Measurements from ENCODE around the gene GAB2. TPM values are rescaled to one million over a fixed set of nuclear protein-coding genes. Genes with fewer than 3 reads are reported as not detected.

Gene GAB2
- total RNA-seq, 1 donor from 2014 or later = 65.8 TPM

GRCh38 chr11:78426845-78427244 is 9.2 kb upstream of the GAB2 start:
- no peak overlapping the region for H3K27ac ChIP-seq
- H3K27me3 ChIP-seq = no peaks in the 10 kb centered on the region
- no peaks in the 10 kb centered on the region for H3K9me3 ChIP-seq
- peaks cover 3% of the 10 kb centered on the region for H3K4me1 ChIP-seq
- DNase-seq (no peak), ATAC-seq (no peak)
- TF ChIP-seq CTCF (IDR thresholded peaks at IDR 0.05) = no peak
- H3K4me3 ChIP-seq = no peak overlapping the region
- intact Hi-C loops (cut with DNase I) = no loop called here
- H3K36me3 ChIP-seq = no peaks in the 10 kb centered on the region

GRCh38 chr11:78425399-78426070 is 7.9 kb upstream of the GAB2 start:
- peak overlapping the region; percentile 28 for H3K27ac ChIP-seq
- no peaks in the 10 kb centered on the region for H3K27me3 ChIP-seq
- no peaks in the 10 kb centered on the region for H3K36me3 ChIP-seq
- H3K4me3 ChIP-seq = no peak overlapping the region
- no peak for TF ChIP-seq CTCF (IDR thresholded peaks at IDR 0.05)
- no peaks in the 10 kb centered on the region for H3K9me3 ChIP-seq
- DNase-seq (no peak), ATAC-seq (no peak)
- H3K4me1 ChIP-seq = peaks cover 8% of the 10 kb centered on the region
- intact Hi-C loops (cut with DNase I) = no loop called here

- TF ChIP-seq CTCF (IDR thresholded peaks at IDR 0.05) = no peak
- H3K4me1 ChIP-seq = peaks cover 18% of the 10 kb centered on the region
- H3K27ac ChIP-seq = peak overlapping the region; percentile 28
- no peaks in the 10 kb centered on the region for H3K9me3 ChIP-seq
- ATAC-seq (peak; percentile 71), DNase-seq (no peak)
- H3K4me3 ChIP-seq = no peak overlapping the region
- no peaks in the 10 kb centered on the region for H3K27me3 ChIP-seq
- H3K36me3 ChIP-seq = no peaks in the 10 kb centered on the region
- intact Hi-C loops (cut with DNase I) = no loop called here
Measured at GRCh38 chr11:78424334-78425270, 7.0 kb upstream of the GAB2 start.

GRCh38 chr11:78423241-78423640 is 5.6 kb upstream of the GAB2 start:
- no peak for TF ChIP-seq CTCF (IDR thresholded peaks at IDR 0.05)
- H3K27me3 ChIP-seq = no peaks in the 10 kb centered on the region
- ATAC-seq (no peak), DNase-seq (no peak)
- H3K9me3 ChIP-seq = no peaks in the 10 kb centered on the region
- H3K27ac ChIP-seq = no peak overlapping the region
- intact Hi-C loops (cut with DNase I) = no loop called here
- no peaks in the 10 kb centered on the region for H3K36me3 ChIP-seq
- no peak overlapping the region for H3K4me3 ChIP-seq
- H3K4me1 ChIP-seq = peaks cover 31% of the 10 kb centered on the region

- TF ChIP-seq CTCF (IDR thresholded peaks at IDR 0.05) = no peak
- Histone ChIP-seq H3K4me3 (no peak overlapping the region), H3K4me1 (peaks cover 29% of the 10 kb centered on the region), H3K27ac (no peak overlapping the region), H3K27me3 (no peaks in the 10 kb centered on the region), H3K9me3 (no peaks in the 10 kb centered on the region), H3K36me3 (no peaks in the 10 kb centered on the region)
- ATAC-seq (peak; percentile 1), DNase-seq (peak; percentile 89)
- intact Hi-C loops (cut with DNase I) = no loop called here
Measured at GRCh38 chr11:78420796-78421209, 3.2 kb upstream of the GAB2 start.

All from upper lobe of right lung (tissue), 1 donor.